ENCODE results near the gene SYNE4.

DNA sequence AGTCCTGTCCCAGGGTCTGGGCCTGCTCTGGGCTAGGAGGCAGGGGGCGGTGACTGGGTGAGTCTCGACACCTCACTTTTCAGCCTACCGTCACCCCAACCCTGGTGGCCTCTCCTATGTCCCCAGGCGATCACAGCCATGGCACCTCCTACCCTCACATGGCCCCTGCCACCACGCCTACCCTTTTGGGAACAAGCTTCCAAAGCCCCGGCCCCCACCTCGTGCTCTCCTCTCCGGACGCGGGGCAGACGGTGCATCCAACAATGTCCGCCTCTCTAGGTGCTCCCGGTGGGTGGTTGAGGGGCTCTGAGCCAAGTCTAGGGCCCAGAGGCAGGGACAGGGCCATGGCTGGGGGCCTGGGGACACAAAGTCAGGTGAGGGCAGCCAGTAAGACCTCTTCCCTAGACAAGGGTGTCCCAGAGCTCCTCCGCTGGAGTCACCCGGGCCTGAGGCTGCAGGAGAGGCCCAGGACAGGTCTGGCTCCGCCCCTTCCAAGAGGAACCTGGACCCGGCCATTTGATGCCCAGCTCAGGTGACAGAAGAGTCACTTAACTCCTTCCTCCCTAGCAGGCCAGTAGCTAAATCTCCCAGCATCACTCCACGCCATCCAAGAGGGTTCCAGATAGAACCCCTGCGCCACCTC lies at the start of gene SYNE4:
- no peak for TF ChIP-seq POLR2A (IDR thresholded peaks at IDR 0.05)
- TF ChIP-seq, protein P1, sequence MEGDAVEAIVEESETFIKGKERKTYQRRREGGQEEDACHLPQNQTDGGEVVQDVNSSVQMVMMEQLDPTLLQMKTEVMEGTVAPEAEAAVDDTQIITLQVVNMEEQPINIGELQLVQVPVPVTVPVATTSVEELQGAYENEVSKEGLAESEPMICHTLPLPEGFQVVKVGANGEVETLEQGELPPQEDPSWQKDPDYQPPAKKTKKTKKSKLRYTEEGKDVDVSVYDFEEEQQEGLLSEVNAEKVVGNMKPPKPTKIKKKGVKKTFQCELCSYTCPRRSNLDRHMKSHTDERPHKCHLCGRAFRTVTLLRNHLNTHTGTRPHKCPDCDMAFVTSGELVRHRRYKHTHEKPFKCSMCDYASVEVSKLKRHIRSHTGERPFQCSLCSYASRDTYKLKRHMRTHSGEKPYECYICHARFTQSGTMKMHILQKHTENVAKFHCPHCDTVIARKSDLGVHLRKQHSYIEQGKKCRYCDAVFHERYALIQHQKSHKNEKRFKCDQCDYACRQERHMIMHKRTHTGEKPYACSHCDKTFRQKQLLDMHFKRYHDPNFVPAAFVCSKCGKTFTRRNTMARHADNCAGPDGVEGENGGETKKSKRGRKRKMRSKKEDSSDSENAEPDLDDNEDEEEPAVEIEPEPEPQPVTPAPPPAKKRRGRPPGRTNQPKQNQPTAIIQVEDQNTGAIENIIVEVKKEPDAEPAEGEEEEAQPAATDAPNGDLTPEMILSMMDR (IDR thresholded peaks at IDR 0.05) = no peak
